ENCODE measurements around the gene BCL7C. TPM values are rescaled to one million over a fixed set of nuclear protein-coding genes. Genes with fewer than 3 reads are reported as not detected.

The BCL7C gene
- total and polyA plus RNA-seq, 2 of the 13 experiments (the other 11 are each of a cell fraction or from before 2014, with no cell fraction given): 17.7 to 33.8 TPM

- FAIRE-seq: no peak
- no peak for ATAC-seq
- Histone ChIP-seq H3K9me3 (ENCODE audit: low read length) (no peaks in the 10 kb centered on the region), H3K36me3 (replicated peaks in 1 of 2; ENCODE audit: control insufficient read depth in 1 of 2, insufficient read depth in 2 of 2, low read length in 2 of 2) (no peaks in the 10 kb centered on the region), H3K9ac (ENCODE audit: insufficient read depth, low read depth, low read length) (no peak overlapping the region), H4K20me1 (ENCODE audit: insufficient read depth, low read length) (no peaks in the 10 kb centered on the region), H2AFZ (ENCODE audit: low read length) (no peak overlapping the region), H3K79me2 (ENCODE audit: insufficient read depth, low read length) (no peaks in the 10 kb centered on the region), H3K27ac (ENCODE audit: extremely low read length, insufficient read depth, low read length) (no peak overlapping the region), H3K4me3 (replicated peaks in 1 of 3; ENCODE audit: insufficient read depth in 1 of 3, low read depth in 2 of 3, low read length in 3 of 3) (no peak overlapping the region), H3K4me1 (ENCODE audit: insufficient read depth, low read length) (peaks cover 24% of the 10 kb centered on the region), H3K4me2 (ENCODE audit: low read depth, low read length) (no peak overlapping the region), H3K27me3 (ENCODE audit: control insufficient read depth in 1 of 2, insufficient read depth in 2 of 2, low read length in 2 of 2) (no peaks in the 10 kb centered on the region)
- WGBS (ENCODE audit: low lambda C conversion rate): 97% methylated on average over 3 of the region's 3 CpGs
- BruUV-seq (replicated peaks): no TSS peak
- ChIA-PET CTCF (ENCODE audit: low intra/inter-chr PET ratio, low total read pairs) (no interaction called here), POLR2A (interaction anchor here (0.6 to 2.8 kb wide), 3 partner anchors 13 to 28 kb away, joined by 3 to 10 read pairs (median 5); no protein-coding TSS in a partner anchor)
- in situ Hi-C loops (cut with HindIII; ENCODE audit: extremely low pct_ligation_motif_present, low pct_unique_long_range_greater_than_20kb): no loop called here
- intact Hi-C loops (cut with micrococcal nuclease; ENCODE audit: unreplicated experiment): no loop called here
- no peak for DNase-seq (ENCODE audit: low spot score)
- TF ChIP-seq TBX3 (IDR thresholded peaks at IDR 0.05; ENCODE audit: borderline replicate concordance): no peak
- TF ChIP-seq ZNF766 (CRISPR knock-in tag; IDR thresholded peaks at IDR 0.05; ENCODE audit: borderline replicate concordance): no peak
- no peak for TF ChIP-seq ZNF17 (CRISPR knock-in tag; IDR thresholded peaks at IDR 0.05)
- no peak for TF ChIP-seq ZFYVE20 (CRISPR knock-in tag; IDR thresholded peaks at IDR 0.05; ENCODE audit: borderline replicate concordance, low read depth)
- no peak for TF ChIP-seq ZNF367 (CRISPR knock-in tag; IDR thresholded peaks at IDR 0.05; ENCODE audit: borderline replicate concordance)
- no peak for TF ChIP-seq ARHGAP35 (CRISPR knock-in tag; IDR thresholded peaks at IDR 0.05; ENCODE audit: borderline replicate concordance)
- no peak for TF ChIP-seq IRF2 (CRISPR knock-in tag; IDR thresholded peaks at IDR 0.05)
- no peak for TF ChIP-seq ARID5B (CRISPR knock-in tag; IDR thresholded peaks at IDR 0.05)
- TF ChIP-seq ZFP36L1 (CRISPR knock-in tag; IDR thresholded peaks at IDR 0.05): no peak
- no peak for TF ChIP-seq KIAA2018 (CRISPR knock-in tag; IDR thresholded peaks at IDR 0.05; ENCODE audit: borderline replicate concordance)
- no peak for TF ChIP-seq HOXA9 (CRISPR knock-in tag; IDR thresholded peaks at IDR 0.05; ENCODE audit: borderline replicate concordance)
These were observed 35.8 kb downstream of the BCL7C start for GRCh38 chr16:30858111-30858495.

Data from HepG2 (cell line).